IPS-NIHi11 (cell line): Measurements from ENCODE around the gene DCC.
A peak's percentile ranks its signal among the peaks of the same experiment; 100 is the strongest.

ENCODE experiments used
- DNase-seq: peaks from one replicate; pipeline ENCODE4 v3.0.0; 2012; ENCODE audit warnings: mixed read lengths, low spot score

Gene DCC

DNA sequence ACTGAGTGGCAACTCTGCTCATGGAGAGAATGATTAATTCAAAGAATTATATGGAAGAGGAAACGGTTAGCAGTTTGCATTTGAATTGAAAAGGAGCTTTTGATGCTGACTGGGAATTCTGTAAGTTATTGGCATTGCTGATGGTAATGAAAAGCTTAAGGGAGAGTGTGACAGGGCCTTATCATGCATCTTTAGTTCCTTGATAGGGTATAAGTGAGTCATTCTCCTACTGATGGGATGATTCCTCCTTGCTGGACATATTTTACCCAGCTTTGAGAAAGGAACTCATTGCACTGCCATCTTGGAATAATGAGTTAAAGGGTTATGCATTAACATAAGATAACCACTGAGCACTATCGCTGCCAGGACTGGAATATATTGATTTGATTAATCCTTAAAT lies 740.7 kb downstream of the DCC start:
- DNase-seq: no peak

DNA sequence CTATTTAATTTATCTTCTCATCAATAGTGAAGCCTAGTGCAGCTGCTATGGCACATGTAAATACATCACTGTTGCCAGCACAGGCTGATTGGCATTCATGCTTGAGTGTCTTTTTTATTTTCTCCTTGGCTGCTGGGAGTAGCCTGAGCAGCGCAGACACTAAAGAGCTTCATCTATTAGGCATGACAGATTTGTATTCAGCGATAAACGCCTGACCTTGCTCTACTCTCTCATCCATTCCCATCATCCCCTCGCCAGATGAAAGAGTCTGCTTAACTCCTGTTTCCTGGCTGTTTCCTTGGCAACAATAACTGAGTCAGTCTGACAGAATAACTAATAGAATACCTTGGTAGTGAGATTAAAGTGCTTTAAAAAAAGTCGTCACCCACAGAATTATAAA lies 753.6 kb downstream of the DCC start:
- DNase-seq: no peak

GRCh38 chr18:53101536-53102105 lies 761.6 kb downstream of the DCC start:
- DNase-seq: no peak

DNA sequence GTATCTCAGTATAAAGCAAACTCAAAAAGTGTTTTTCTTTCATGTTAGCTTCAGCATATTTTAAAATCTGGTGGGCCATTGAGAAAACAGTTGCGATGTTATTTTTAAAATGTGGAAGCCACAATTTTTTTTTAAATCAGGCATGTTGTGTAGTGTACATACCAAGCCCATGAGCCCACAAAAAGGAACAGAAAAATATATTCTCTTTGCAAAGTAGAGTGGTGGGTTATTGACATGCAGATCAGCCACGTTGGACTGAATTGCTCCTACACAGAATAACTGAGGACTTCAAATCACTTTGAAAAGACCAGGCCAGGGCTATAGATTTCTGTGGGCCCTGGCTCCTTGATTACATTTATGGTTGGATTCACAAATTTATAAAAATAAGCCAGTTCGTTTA lies 774.4 kb downstream of the DCC start:
- no peak for DNase-seq

GRCh38 chr18:53115876-53116585 lies 776.0 kb downstream of the DCC start:
- DNase-seq: no peak

GRCh38 chr18:53117851-53118250 lies 777.9 kb downstream of the DCC start:
- DNase-seq: no peak

DNA sequence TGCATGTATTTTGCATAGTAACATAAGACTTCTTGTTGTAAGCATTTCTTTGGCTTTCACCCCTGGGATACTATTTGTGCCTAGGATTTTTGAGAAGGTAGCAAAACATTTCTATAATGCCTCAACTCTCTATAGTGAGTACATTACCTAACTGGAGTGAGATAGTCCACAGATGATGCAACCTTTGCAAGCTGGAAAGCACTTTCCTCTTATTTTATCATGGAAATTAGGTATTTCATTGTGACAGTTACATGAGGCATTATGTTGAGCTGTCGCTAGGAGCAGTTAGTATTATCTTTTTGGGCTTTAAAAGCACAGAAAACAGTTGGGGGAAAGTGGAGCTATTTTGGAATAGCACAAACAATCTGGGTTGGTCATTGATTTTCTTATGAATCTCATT lies 786.2 kb downstream of the DCC start:
- no peak for DNase-seq

GRCh38 chr18:53131001-53131400 lies 791.0 kb downstream of the DCC start:
- DNase-seq: no peak

- no peak for DNase-seq
Observed at GRCh38 chr18:53134711-53135110, 794.7 kb downstream of the DCC start.

GRCh38 chr18:53135654-53136053 lies 795.7 kb downstream of the DCC start:
- no peak for DNase-seq

GRCh38 chr18:53139746-53140500 lies 799.9 kb downstream of the DCC start:
- DNase-seq: no peak

DNA sequence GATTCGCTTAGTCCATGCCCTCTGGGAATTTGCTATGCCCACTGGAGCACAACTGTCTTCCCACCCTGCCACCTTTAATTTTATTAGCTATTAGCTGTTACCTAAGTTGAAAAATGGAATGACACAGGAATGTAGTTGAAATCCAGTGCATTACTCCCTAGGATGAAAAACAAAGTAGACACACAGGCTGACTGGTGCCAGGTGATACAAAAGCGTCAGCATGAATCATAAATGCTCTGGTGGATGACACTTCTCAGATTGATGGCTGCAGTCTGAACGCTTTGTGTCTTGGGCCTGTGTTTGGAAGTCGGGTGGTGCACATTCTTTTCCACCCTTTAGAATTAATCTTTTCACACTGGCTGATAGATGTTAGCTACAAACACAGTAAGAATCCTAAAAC lies 802.0 kb downstream of the DCC start:
- DNase-seq: no peak

DNA sequence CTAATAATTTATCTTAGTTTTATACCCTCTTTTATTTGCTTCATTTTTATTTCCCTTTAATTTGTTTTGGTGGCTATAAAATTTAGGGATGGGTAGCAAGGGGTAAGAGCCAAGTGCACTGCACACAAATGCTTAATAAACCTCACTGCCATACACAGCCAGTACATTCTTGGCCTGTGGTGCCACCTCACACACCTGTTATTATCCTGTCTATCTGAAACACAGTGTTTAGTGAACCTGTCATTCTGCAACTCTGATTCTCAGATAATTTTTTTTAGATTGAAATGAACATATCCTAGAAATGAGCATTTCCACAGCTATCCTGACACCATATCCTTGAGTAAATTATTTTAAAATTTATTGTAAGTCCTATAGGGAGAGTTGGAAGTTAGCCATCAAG lies 807.5 kb downstream of the DCC start:
- DNase-seq: no peak

- DNase-seq: no peak
Observed at GRCh38 chr18:53148123-53148522, 808.1 kb downstream of the DCC start.

DNA sequence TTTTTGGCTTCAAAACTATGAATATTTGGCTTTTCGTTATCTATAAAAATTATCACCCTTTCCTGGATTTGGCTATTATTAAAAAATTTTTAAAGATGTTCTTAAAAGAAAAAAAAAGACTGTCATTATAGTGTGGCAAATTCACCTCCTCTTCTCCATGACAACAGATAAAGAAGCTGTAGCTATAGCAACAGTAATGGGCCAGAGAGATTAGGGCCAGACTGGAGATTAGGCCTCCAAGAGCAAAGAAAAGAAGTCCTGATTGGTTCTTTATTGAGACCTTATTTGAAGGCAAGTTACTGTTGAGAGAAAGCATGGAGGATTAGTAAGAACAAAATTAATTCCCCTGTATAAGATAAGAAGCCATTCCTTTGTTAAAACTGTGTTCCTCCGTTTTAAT lies 812.5 kb downstream of the DCC start:
- peak; percentile 14 for DNase-seq

- peak; percentile 34 for DNase-seq
Observed at GRCh38 chr18:53153281-53153680, 813.3 kb downstream of the DCC start.

- DNase-seq: no peak
Observed at GRCh38 chr18:53153800-53154199, 813.8 kb downstream of the DCC start.

- no peak for DNase-seq
Observed at GRCh38 chr18:53165770-53166169, 825.8 kb downstream of the DCC start.

- no peak for DNase-seq
Observed at GRCh38 chr18:53169346-53169745, 829.3 kb downstream of the DCC start.

GRCh38 chr18:53191634-53192033 lies 851.6 kb downstream of the DCC start:
- DNase-seq: no peak

DNA sequence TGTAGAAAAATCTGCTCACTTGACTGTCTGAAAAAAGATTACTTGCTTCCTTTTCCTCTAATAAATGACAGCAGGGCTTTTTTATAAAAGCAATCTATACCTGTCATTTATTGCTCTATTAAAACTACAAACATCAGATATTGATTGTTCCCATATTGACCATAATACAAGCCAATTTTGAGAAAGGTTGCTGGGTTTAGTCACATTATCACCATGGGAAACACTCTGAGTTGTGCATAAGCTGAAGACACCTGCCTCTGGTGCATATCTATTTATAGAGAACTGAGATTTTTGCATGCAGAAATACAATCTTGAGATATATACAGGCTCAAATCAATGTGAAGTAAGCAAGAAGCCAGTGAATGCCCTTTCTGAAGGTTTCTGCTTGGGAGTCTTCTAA lies 853.9 kb downstream of the DCC start:
- DNase-seq: no peak

DNA sequence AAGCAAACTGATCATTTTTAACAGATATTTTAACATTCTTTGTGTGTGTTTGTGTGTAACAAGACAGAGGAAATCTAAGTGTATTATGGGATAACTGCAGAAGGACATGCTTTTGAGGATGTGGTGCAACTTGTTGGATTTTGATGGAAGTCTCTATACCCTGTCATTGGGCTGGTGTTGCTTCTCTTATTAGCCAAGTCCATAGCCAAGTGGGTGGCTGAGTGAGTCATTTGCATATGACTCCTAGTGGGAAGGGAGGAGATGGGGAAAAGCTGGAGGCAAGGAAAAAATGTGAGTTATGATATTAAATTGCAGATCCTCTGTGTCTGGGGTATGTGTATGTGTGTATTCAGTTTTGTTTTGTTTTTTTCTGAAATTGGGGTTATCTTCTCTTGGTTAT lies 879.9 kb downstream of the DCC start:
- DNase-seq: no peak

GRCh38 chr18:53224128-53224778 lies 884.3 kb downstream of the DCC start:
- no peak for DNase-seq
